SIG-M5 treated with dmso at 0.1 percent for 504 hours (cell line): Measurements from ENCODE around the gene S100A12.

Source experiments
- DNase-seq: peaks from one replicate; lab custom pipeline; 2025; ENCODE audit not compliant: unreplicated experiment; lab: John Stamatoyannopoulos, UW

Gene S100A12

GRCh38 chr1:153397051-153397923 lies 21.9 kb upstream of the S100A12 start:
- DNase-seq, result no peak

- no peak for DNase-seq
These were observed 21.0 kb upstream of the S100A12 start for GRCh38 chr1:153396461-153396860.

GRCh38 chr1:153395776-153396175 lies 20.4 kb upstream of the S100A12 start:
- no peak for DNase-seq

- DNase-seq, result no peak
These were observed 19.8 kb upstream of the S100A12 start for GRCh38 chr1:153395136-153395685.

GRCh38 chr1:153394391-153394790 lies 19.0 kb upstream of the S100A12 start:
- DNase-seq, result no peak

- no peak for DNase-seq
These were observed 18.5 kb upstream of the S100A12 start for GRCh38 chr1:153393926-153394325.

- DNase-seq, result no peak
These were observed 17.4 kb upstream of the S100A12 start for GRCh38 chr1:153392822-153393221.

- DNase-seq, result no peak
These were observed 16.8 kb upstream of the S100A12 start for GRCh38 chr1:153392258-153392657.

GRCh38 chr1:153390938-153391710 lies 15.7 kb upstream of the S100A12 start, which contains the start of gene S100A8:
Gene S100A8 (minus strand): TSS chr1:153391073. CDS start chr1:153390535, 538 bp downstream.
- peak; percentile 87 for DNase-seq

GRCh38 chr1:153389973-153390879 lies 14.8 kb upstream of the S100A12 start:
- DNase-seq, result peak; percentile 82

- no peak for DNase-seq
These were observed 14.0 kb upstream of the S100A12 start for GRCh38 chr1:153389401-153389800.

- no peak for DNase-seq
These were observed 12.4 kb upstream of the S100A12 start for GRCh38 chr1:153387785-153388184.

- DNase-seq, result no peak
These were observed 11.6 kb upstream of the S100A12 start for GRCh38 chr1:153387001-153387400.

- DNase-seq, result peak; percentile 99
These were observed 11.1 kb upstream of the S100A12 start for GRCh38 chr1:153386500-153386901.

GRCh38 chr1:153384958-153385580 lies 9.6 kb upstream of the S100A12 start:
- no peak for DNase-seq

GRCh38 chr1:153380711-153381110 lies 5.3 kb upstream of the S100A12 start:
- no peak for DNase-seq

- no peak for DNase-seq
These were observed 4.2 kb upstream of the S100A12 start for GRCh38 chr1:153379591-153379990.

GRCh38 chr1:153374071-153374470 lies 1.4 kb downstream of the S100A12 start:
- DNase-seq, result peak; percentile 46

GRCh38 chr1:153372571-153372970 lies 2.9 kb downstream of the S100A12 start:
- no peak for DNase-seq

- no peak for DNase-seq
These were observed 4.2 kb downstream of the S100A12 start for GRCh38 chr1:153371231-153371630.
